Esophagus muscularis mucosa (tissue), 4 donors: Measurements from ENCODE around the gene FGFRL1.

Experiments
- EP300 ChIP-seq: sonication (generic); formaldehyde crosslinking; IDR thresholded peaks from one replicate; pipeline ENCODE4 v1.6.1; 2017; ENCODE audit warnings: antibody characterized with exemption
- POLR2A ChIP-seq: fragments of 450-650 bp; IDR thresholded peaks from one replicate; pipeline ENCODE4 v1.6.1; 2017; ENCODE audit warnings: antibody characterized with exemption, moderate library complexity, mild to moderate bottlenecking, low read depth
- POLR2AphosphoS5 ChIP-seq, 2 donors: sonication (generic); formaldehyde crosslinking; IDR thresholded peaks; one replicate each; pipeline ENCODE4 v1.6.1; 2017; ENCODE audit warnings: antibody characterized with exemption in 2 of 2
- TF ChIP-seq, protein P1 (sequence below), 3 experiments: fragments of 200-600 bp in 2 of 3; fragments of 450-650 bp in 1 of 3; sonication (generic) in 2 of 3; IDR thresholded peaks; one replicate each; pipeline ENCODE4 v1.5.1; 2017 to 2019; ENCODE audit warnings: antibody characterized with exemption in 3 of 3, mild to moderate bottlenecking in 2 of 3, moderate library complexity in 1 of 3

GRCh38 chr4:1038948-1039492 is 27.6 kb downstream of the FGFRL1 start:
- TF ChIP-seq POLR2AphosphoS5 (IDR thresholded peaks at IDR 0.05) = no peak
- TF ChIP-seq, protein P1, sequence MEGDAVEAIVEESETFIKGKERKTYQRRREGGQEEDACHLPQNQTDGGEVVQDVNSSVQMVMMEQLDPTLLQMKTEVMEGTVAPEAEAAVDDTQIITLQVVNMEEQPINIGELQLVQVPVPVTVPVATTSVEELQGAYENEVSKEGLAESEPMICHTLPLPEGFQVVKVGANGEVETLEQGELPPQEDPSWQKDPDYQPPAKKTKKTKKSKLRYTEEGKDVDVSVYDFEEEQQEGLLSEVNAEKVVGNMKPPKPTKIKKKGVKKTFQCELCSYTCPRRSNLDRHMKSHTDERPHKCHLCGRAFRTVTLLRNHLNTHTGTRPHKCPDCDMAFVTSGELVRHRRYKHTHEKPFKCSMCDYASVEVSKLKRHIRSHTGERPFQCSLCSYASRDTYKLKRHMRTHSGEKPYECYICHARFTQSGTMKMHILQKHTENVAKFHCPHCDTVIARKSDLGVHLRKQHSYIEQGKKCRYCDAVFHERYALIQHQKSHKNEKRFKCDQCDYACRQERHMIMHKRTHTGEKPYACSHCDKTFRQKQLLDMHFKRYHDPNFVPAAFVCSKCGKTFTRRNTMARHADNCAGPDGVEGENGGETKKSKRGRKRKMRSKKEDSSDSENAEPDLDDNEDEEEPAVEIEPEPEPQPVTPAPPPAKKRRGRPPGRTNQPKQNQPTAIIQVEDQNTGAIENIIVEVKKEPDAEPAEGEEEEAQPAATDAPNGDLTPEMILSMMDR (IDR thresholded peaks at IDR 0.05) = no peak
- TF ChIP-seq POLR2A = no peak
- no peak for TF ChIP-seq EP300
